Osteocyte (in vitro differentiated cells): ENCODE measurements around the gene CXCL17. TPM values are rescaled to one million over a fixed set of nuclear protein-coding genes. Genes with fewer than 3 reads are reported as not detected.

ENCODE experiments used
- DNase-seq: peaks from one replicate; pipeline ENCODE4 v3.0.0; 2021; ENCODE audit warnings: mixed read lengths; ENCODE audit not compliant: unreplicated experiment; ENCODE audit errors: extremely low spot score
- H3K27ac Mint-ChIP-seq: one replicate; pipeline ENCODE4 v1.8.0; 2021; ENCODE audit warnings: mild to moderate bottlenecking, mixed read lengths; ENCODE audit not compliant: unreplicated experiment
- H3K27me3 Mint-ChIP-seq: one replicate; pipeline ENCODE4 v1.8.0; 2021; ENCODE audit warnings: mixed read lengths; ENCODE audit not compliant: unreplicated experiment
- H3K36me3 Mint-ChIP-seq: one replicate; pipeline ENCODE4 v1.8.0; 2021; ENCODE audit warnings: mixed read lengths; ENCODE audit not compliant: unreplicated experiment
- H3K4me1 Mint-ChIP-seq: one replicate; pipeline ENCODE4 v1.8.0; 2021; ENCODE audit warnings: mixed read lengths; ENCODE audit not compliant: unreplicated experiment
- H3K4me3 Mint-ChIP-seq: one replicate; pipeline ENCODE4 v1.8.0; 2021; ENCODE audit warnings: mild to moderate bottlenecking, moderate library complexity, mixed read lengths; ENCODE audit not compliant: unreplicated experiment
- H3K9me3 Mint-ChIP-seq: one replicate; pipeline ENCODE4 v1.8.0; 2021; ENCODE audit warnings: mixed read lengths; ENCODE audit not compliant: unreplicated experiment
- CTCF ChIP-seq: fragments of 200-600 bp; sonication (generic); IDR thresholded peaks from 2 replicates; pipeline ENCODE4 v1.5.0; 2021; ENCODE audit warnings: antibody characterized with exemption, mild to moderate bottlenecking, moderate library complexity
- total RNA-seq: library from RNA; stranded (reverse); gene quantifications from 2 replicates; pipeline ENCODE4 v1.2.1, GENCODE V29; 2021

The CXCL17 gene
- total RNA-seq, 1 donor from 2014 or later = not detected

- H3K4me1 Mint-ChIP-seq = no peaks in the 10 kb centered on the region
- peaks cover 14% of the 10 kb centered on the region for H3K27me3 Mint-ChIP-seq
- no peak overlapping the region for H3K27ac Mint-ChIP-seq
- H3K9me3 Mint-ChIP-seq = no peaks in the 10 kb centered on the region
- DNase-seq = no peak
- no peak for TF ChIP-seq CTCF
- peaks cover 2% of the 10 kb centered on the region for H3K36me3 Mint-ChIP-seq
- no peak overlapping the region for H3K4me3 Mint-ChIP-seq
Measured at GRCh38 chr19:42380155-42380554, 62.6 kb downstream of the CXCL17 start.

Other genes starting within 250 kb of the CXCL17 start
- 21.0 and 27.4 TPM in 2 replicates for gene DEDD2, start 225.3 kb downstream of the CXCL17 start, total RNA-seq
- gene ZNF526, start 222.6 kb downstream of the CXCL17 start, total RNA-seq = 9.9 and 11.9 TPM in 2 replicates
- 45.4 and 52.3 TPM in 2 replicates for gene GSK3A, start 200.3 kb downstream of the CXCL17 start, total RNA-seq
- 66.8 and 75.3 TPM in 2 replicates for gene ERF, start 187.8 kb downstream of the CXCL17 start, total RNA-seq
- 115 and 122 TPM in 2 replicates for gene CIC, start 173.7 kb downstream of the CXCL17 start, total RNA-seq
- 2.0 and 2.2 TPM in 2 replicates for gene PRR19, start 140.8 kb downstream of the CXCL17 start, total RNA-seq
- gene PAFAH1B3, start 140.3 kb downstream of the CXCL17 start, total RNA-seq = 44.4 and 47.2 TPM in 2 replicates
- 0.21 and 0.78 TPM in 2 replicates for gene TMEM145, start 129.6 kb downstream of the CXCL17 start, total RNA-seq
- 75.7 and 80.9 TPM in 2 replicates for gene MEGF8, start 117.3 kb downstream of the CXCL17 start, total RNA-seq
- gene CNFN, start 52.6 kb downstream of the CXCL17 start, total RNA-seq = not detected in 2 replicates
- gene LIPE, start 15.6 kb downstream of the CXCL17 start, total RNA-seq = 7.6 and 8.4 TPM in 2 replicates
- gene CEACAM1, start 85.5 kb upstream of the CXCL17 start, total RNA-seq = not detected in 2 replicates
- not detected in 2 replicates for gene CEACAM8, start 152.0 kb upstream of the CXCL17 start, total RNA-seq